Fibroblast of gingiva (primary cell): ENCODE results near the gene IRX5.

Experiments used
- DNase-seq: peaks from one replicate; pipeline ENCODE4 v3.0.0-alpha.2; 2011; ENCODE audit warnings: low read depth

IRX5 gene

GRCh38 chr16:54952195-54952594 lies 21.5 kb downstream of the IRX5 start:
- DNase-seq = no peak

DNA sequence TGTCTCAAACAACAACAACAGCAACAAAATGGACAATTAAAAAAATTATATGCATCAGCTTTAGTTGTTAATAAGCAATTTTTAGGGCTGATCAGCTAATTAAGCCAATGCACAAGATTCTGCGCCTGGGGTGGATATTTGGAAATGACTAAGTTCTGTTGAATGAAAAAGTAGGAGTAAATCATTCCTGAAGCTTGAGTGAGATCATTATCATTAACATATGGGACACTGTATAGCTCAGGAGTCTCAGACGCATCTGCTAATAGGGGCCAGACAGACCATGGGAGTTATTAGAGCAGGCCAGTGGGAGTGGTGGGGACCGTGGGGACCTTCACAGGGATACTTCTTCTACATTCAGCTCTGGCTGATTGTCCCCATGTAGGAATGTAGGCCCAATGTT lies 22.8 kb downstream of the IRX5 start:
- no peak for DNase-seq

- no peak for DNase-seq
These were observed 23.6 kb downstream of the IRX5 start for GRCh38 chr16:54954220-54954619.

DNA sequence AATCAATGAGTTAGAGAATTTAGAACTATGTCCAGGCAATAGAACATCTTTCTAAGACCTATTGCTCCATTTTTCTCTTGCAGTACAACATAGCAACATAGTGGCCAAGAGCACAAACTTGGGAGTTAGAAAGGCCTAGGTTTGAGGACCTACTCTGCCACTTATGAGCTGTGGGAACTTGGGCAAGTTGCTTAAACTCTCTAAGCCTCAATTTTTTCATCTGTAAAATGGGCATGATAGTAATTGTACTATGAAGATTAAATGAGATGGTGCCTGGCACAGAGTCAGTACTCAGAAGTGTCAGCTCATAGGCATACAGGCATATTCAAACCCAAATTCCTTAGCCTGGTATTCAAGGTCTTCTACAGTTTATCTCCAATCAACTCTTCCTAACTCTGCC lies 25.1 kb downstream of the IRX5 start:
- no peak for DNase-seq

DNA sequence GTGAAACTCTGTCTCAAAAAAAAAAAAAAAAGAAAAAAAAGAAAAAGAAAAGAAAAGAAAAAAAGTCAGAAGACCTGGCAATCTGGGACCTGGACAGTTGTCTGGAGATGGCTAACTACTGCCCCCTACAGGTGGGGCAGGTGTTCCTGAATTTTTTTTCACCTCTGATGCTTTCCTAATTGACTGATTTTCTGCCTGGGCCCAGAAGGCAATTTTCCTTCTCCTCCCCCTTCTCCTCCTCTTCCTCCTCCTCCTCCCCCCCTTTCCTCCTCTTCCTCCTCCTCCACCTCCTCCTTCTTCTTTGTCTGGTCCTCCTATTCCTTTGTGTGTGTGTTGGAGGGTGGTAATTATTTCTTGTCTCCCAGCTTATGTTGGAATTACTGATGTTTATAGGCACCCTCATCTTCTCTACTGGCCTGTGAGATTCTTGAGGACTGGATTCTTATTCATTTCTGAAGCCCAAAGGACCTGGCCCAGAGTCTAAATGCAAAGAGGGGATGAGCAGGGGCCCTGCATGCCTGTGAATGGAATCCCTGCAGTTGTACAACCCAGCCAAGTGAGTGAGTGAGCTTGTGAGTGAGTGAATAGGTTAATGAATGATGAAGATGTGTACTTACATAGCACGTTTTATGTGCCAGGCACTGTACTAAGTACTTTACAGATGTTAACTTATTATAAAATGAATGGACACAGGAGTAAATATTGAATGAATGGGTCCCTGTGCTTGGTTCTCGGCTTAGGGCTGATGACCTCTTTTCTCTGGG lies 26.9 kb downstream of the IRX5 start:
- no peak for DNase-seq

GRCh38 chr16:54962045-54962444 lies 31.4 kb downstream of the IRX5 start:
- DNase-seq = no peak

- no peak for DNase-seq
These were observed 33.6 kb downstream of the IRX5 start for GRCh38 chr16:54964239-54964638.

- DNase-seq = no peak
These were observed 34.8 kb downstream of the IRX5 start for GRCh38 chr16:54965464-54965863.

DNA sequence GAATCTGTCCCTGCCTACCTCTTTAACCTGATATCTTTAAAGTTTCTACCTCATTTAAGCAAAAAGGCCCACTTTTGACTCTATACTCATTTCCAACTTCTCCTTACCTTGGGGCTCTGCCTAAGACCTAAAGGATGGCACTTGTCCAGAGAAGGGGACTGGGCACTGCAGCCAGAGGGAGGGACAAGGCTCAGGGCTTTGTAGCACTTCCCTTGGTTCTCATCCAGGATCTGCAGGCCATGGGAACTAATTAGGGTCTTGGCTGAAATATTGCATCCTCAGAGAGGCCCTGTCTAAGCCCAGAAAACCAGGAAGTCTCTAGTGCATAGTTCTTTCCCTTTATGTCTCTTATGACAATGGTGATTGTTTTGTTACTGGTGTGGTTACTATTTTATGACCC lies 37.3 kb downstream of the IRX5 start:
- DNase-seq = no peak

GRCh38 chr16:54968784-54969183 lies 38.1 kb downstream of the IRX5 start:
- no peak for DNase-seq

DNA sequence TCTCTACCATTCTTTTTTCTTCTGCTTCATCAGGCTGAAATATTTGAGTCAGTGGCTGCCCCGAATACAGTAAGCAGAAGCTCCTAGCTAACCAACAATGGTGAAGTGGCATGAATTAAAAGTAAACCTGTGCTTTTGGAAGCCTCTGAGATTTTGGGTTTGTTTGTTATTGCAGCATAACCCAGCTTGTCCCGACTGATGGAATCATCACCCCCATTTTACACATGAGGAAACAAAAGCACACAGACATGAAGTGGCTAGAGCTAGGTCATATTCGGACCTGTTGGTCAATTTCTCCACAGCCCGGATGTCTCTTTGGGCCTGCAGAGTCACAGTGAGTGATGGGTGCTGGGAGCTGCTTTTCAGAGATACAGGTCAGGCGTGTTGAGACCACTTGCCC lies 39.4 kb downstream of the IRX5 start:
- DNase-seq = no peak

- DNase-seq = no peak
These were observed 43.7 kb downstream of the IRX5 start for GRCh38 chr16:54974367-54974766.

GRCh38 chr16:54976651-54977200 lies 46.1 kb downstream of the IRX5 start:
- no peak for DNase-seq

- no peak for DNase-seq
These were observed 46.5 kb downstream of the IRX5 start for GRCh38 chr16:54977211-54977610.

- no peak for DNase-seq
These were observed 50.2 kb downstream of the IRX5 start for GRCh38 chr16:54980821-54981220.
